ENCODE data around the gene OOSP3.
"Not testable (repeated sequence)": the region's sequence is repeated elsewhere in the genome, so short reads cannot be mapped to it uniquely, and the experiment has no call there.

Gene OOSP3

GRCh38 chr11:59877784-59878183, 798 bp upstream of the OOSP3 start:
- DNase-seq = no peak

- no peak for DNase-seq
Observed at GRCh38 chr11:59879567-59879966, 985 bp downstream of the OOSP3 start.

- no peak for DNase-seq
Observed at GRCh38 chr11:59883597-59883996, 5.0 kb downstream of the OOSP3 start.

- DNase-seq = not testable (repeated sequence)
Observed at GRCh38 chr11:59887156-59887555, 8.6 kb downstream of the OOSP3 start.

- DNase-seq = no peak
Observed at GRCh38 chr11:59891781-59892181, 13.2 kb downstream of the OOSP3 start.

- DNase-seq = no peak
Observed at GRCh38 chr11:59894616-59895015, 16.0 kb downstream of the OOSP3 start.

- no peak for DNase-seq
Observed at GRCh38 chr11:59898046-59898445, 19.5 kb downstream of the OOSP3 start.

- DNase-seq = no peak
Observed at GRCh38 chr11:59898650-59899049, 20.1 kb downstream of the OOSP3 start.

- no peak for DNase-seq
Observed at GRCh38 chr11:59899532-59899931, 20.9 kb downstream of the OOSP3 start.

GRCh38 chr11:59900366-59901126, 22.0 kb downstream of the OOSP3 start:
- no peak for DNase-seq

- DNase-seq = no peak
Observed at GRCh38 chr11:59901306-59901705, 22.7 kb downstream of the OOSP3 start.

- not testable (repeated sequence) for DNase-seq
Observed at GRCh38 chr11:59903569-59903968, 25.0 kb downstream of the OOSP3 start.

- no peak for DNase-seq
Observed at GRCh38 chr11:59918480-59918879, 39.9 kb downstream of the OOSP3 start.

GRCh38 chr11:59918987-59919589, 40.5 kb downstream of the OOSP3 start:
- no peak for DNase-seq

- no peak for DNase-seq
Observed at GRCh38 chr11:59923813-59924212, 45.2 kb downstream of the OOSP3 start.

- DNase-seq = no peak
Observed at GRCh38 chr11:59931688-59932087, 53.1 kb downstream of the OOSP3 start.

GRCh38 chr11:59938132-59938531, 59.5 kb downstream of the OOSP3 start, which contains the start of gene OOSP1:
OOSP1 (plus strand) TSS chr11:59938432; CDS start chr11:59938455, 23 bp downstream.
- no peak for DNase-seq

GRCh38 chr11:59938718-59939117, 60.1 kb downstream of the OOSP3 start:
- DNase-seq = no peak

- DNase-seq = no peak
Observed at GRCh38 chr11:59939482-59939881, 60.9 kb downstream of the OOSP3 start.

GRCh38 chr11:59941091-59941490, 62.5 kb downstream of the OOSP3 start:
- DNase-seq = no peak

GRCh38 chr11:59943997-59944714, 65.6 kb downstream of the OOSP3 start:
- no peak for DNase-seq

- no peak for DNase-seq
Observed at GRCh38 chr11:59944720-59945119, 66.1 kb downstream of the OOSP3 start.

Data from stimulated activated naive CD4-positive, alpha-beta T cell treated with Interleukin-2 at 50 U/mL for 16 hours (primary cell).